ENCODE results near the gene H2BK1. TPM values are rescaled to one million over a fixed set of nuclear protein-coding genes. Genes with fewer than 3 reads are reported as not detected.

Gene H2BK1
- total RNA-seq, 6 experiments from 2014 or later = not detected

- intact Hi-C loops (cut with DNase I) = no loop called here
- H3K4me3 ChIP-seq = no peak overlapping the region
- no CpG with 5 or more reads among the region's 2 CpGs for WGBS (ENCODE audit: insufficient coverage, low coverage, low lambda C conversion rate, missing lambda C conversion rate)
- ATAC-seq = no peak
- no peak overlapping the region for H3K27ac ChIP-seq
- no peaks in the 10 kb centered on the region for H3K9me3 ChIP-seq
- peaks cover 0 to under 1% (median 0%) of the 10 kb centered on the region in 4 donors for H3K36me3 ChIP-seq
- TF ChIP-seq POLR2A (IDR thresholded peaks at IDR 0.05) (no peak), CTCF (IDR thresholded peaks at IDR 0.05) (no peak)
- peaks cover 0 to 11% (median 0%) of the 10 kb centered on the region in 4 donors for H3K4me1 ChIP-seq
- DNase-seq = no peak
- H3K27me3 ChIP-seq = peaks cover 0 to 8% of the 10 kb centered on the region in 2 donors
Observed at GRCh38 chr7:151243045-151243349, 32.7 kb upstream of the H2BK1 start.

- Histone ChIP-seq H3K9me3 (no peaks in the 10 kb centered on the region), H3K36me3 (peaks cover 0 to 5% (median 0%) of the 10 kb centered on the region in 4 donors), H3K4me3 (no peak overlapping the region), H3K4me1 (peaks cover 0 to 11% (median 0%) of the 10 kb centered on the region in 4 donors), H3K27ac (no peak overlapping the region), H3K27me3 (peaks cover 0 to 8% of the 10 kb centered on the region in 2 donors)
- DNase-seq (no peak), ATAC-seq (no peak)
- no peak for TF ChIP-seq CTCF (IDR thresholded peaks at IDR 0.05)
- no peak for TF ChIP-seq POLR2A (IDR thresholded peaks at IDR 0.05)
- intact Hi-C loops (cut with DNase I) = no loop called here
- WGBS (ENCODE audit: insufficient coverage, low coverage, low lambda C conversion rate, missing lambda C conversion rate) = 50% methylated on average over 9 of the region's 20 CpGs
Observed at GRCh38 chr7:151242159-151243044, 32.1 kb upstream of the H2BK1 start.

DNA sequence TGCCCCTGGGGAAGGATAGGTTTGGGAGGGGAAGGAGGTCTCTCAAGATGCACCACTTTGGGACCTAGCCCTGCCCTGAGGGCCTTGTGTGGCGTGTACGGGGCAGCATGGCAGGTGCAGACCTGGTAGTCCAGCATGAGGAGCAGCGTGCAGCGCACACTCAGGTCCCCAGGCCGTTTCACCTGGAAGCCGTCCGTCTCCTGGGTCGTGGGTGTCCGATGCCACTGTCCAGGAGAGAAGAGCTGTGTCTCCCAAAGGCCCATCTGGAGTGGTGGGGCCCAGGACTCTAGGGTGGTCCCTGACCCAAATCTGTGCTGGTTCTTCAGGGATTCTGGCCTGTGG lies 31.4 kb upstream of the H2BK1 start:
- Histone ChIP-seq H3K4me1 (peaks cover 0 to 11% (median 0%) of the 10 kb centered on the region in 4 donors), H3K9me3 (no peaks in the 10 kb centered on the region), H3K27ac (no peak overlapping the region), H3K27me3 (peaks cover 0 to 8% of the 10 kb centered on the region in 2 donors), H3K4me3 (no peak overlapping the region), H3K36me3 (peaks cover 0 to 11% (median 0%) of the 10 kb centered on the region in 4 donors)
- intact Hi-C loops (cut with DNase I) = no loop called here
- WGBS (ENCODE audit: insufficient coverage, low coverage, low lambda C conversion rate, missing lambda C conversion rate) = no CpG with 5 or more reads among the region's 9 CpGs
- DNase-seq (no peak), ATAC-seq (no peak)
- TF ChIP-seq POLR2A (IDR thresholded peaks at IDR 0.05) = no peak
- no peak for TF ChIP-seq CTCF (IDR thresholded peaks at IDR 0.05)

GRCh38 chr7:151240942-151241754 lies 30.9 kb upstream of the H2BK1 start:
- H3K36me3 ChIP-seq = peaks cover 0 to 16% (median 0%) of the 10 kb centered on the region in 4 donors
- intact Hi-C loops (cut with DNase I) = no loop called here
- no peak for TF ChIP-seq POLR2A (IDR thresholded peaks at IDR 0.05)
- no peak for TF ChIP-seq CTCF (IDR thresholded peaks at IDR 0.05)

More at GRCh38 chr7:151240942-151241754, 30.9 kb upstream of the H2BK1 start:
- Histone ChIP-seq H3K9me3 (no peaks in the 10 kb centered on the region), H3K27ac (no peak overlapping the region), H3K4me3 (no peak overlapping the region), H3K27me3 (peaks cover 0 to 8% of the 10 kb centered on the region in 2 donors), H3K4me1 (peaks cover 0 to 11% (median 0%) of the 10 kb centered on the region in 4 donors)
- no peak for DNase-seq
- WGBS (ENCODE audit: insufficient coverage, low coverage, low lambda C conversion rate, missing lambda C conversion rate) = 94% methylated on average over 5 of the region's 7 CpGs
- no peak for ATAC-seq

Data from right lobe of liver (tissue), 6 donors.